GM23338 (cell line): Measurements from ENCODE around the gene NPAS2. TPM values are rescaled to one million over a fixed set of nuclear protein-coding genes. Genes with fewer than 3 reads are reported as not detected.

ENCODE experiments used
- ATAC-seq: fragments of 200-7000 bp; cut with Tn5 transposase; 3 replicates; pipeline ENCODE4 v1.9.1; 2020
- DNase-seq: peaks from one replicate; pipeline ENCODE4 v3.0.0-alpha.2; 2015; ENCODE audit warnings: low spot score
- H2AFZ ChIP-seq: fragments of 200-600 bp; sonication (generic); 2 replicates; pipeline ENCODE4 v1.8.0; 2016; ENCODE audit warnings: antibody characterized with exemption, mild to moderate bottlenecking, moderate library complexity
- H3F3A ChIP-seq: fragments of 200-600 bp; sonication (generic); replicated peaks from 2 replicates; pipeline ENCODE4 v1.8.0; 2017; ENCODE audit warnings: antibody characterized with exemption, mixed run types, low read depth
- H3K27ac ChIP-seq: fragments of 200-600 bp; sonication (generic); 2 replicates; pipeline ENCODE4 v1.6.1; 2016; ENCODE audit warnings: low read depth
- H3K27me3 ChIP-seq: fragments of 200-600 bp; sonication (generic); 2 replicates; pipeline ENCODE4 v1.8.0; 2016; ENCODE audit warnings: mild to moderate bottlenecking, mixed run types, moderate library complexity; ENCODE audit not compliant: insufficient read depth
- H3K36me3 ChIP-seq: fragments of 200-600 bp; sonication (generic); 2 replicates; pipeline ENCODE4 v1.8.0; 2016; ENCODE audit warnings: mild to moderate bottlenecking; ENCODE audit not compliant: insufficient read depth
- H3K4me1 ChIP-seq: fragments of 200-600 bp; sonication (generic); 2 replicates; pipeline ENCODE4 v1.8.0; 2016; ENCODE audit warnings: mild to moderate bottlenecking, moderate library complexity; ENCODE audit not compliant: insufficient read depth
- H3K4me2 ChIP-seq: fragments of 200-600 bp; sonication (generic); 2 replicates; pipeline ENCODE4 v1.7.1; 2017; ENCODE audit warnings: mixed run types
- H3K4me3 ChIP-seq: fragments of 200-600 bp; sonication (generic); 2 replicates; pipeline ENCODE4 v1.6.1; 2016; ENCODE audit warnings: mixed run types
- H3K79me2 ChIP-seq: fragments of 200-600 bp; sonication (generic); replicated peaks from 2 replicates; pipeline ENCODE4 v1.8.0; 2017; ENCODE audit warnings: mild to moderate bottlenecking; ENCODE audit not compliant: insufficient read depth
- H3K9me2 ChIP-seq: fragments of 200-600 bp; sonication (generic); 2 replicates; pipeline ENCODE4 v1.8.0; 2017; ENCODE audit not compliant: insufficient read depth
- H4K20me1 ChIP-seq: fragments of 200-600 bp; sonication (generic); replicated peaks from 2 replicates; pipeline ENCODE4 v1.8.0; 2017; ENCODE audit warnings: mild to moderate bottlenecking; ENCODE audit not compliant: insufficient read depth
- H3K27ac Mint-ChIP-seq: 2 replicates; pipeline ENCODE4 v1.8.0; 2020; ENCODE audit warnings: inconsistent platforms, mild to moderate bottlenecking, moderate library complexity, mixed read lengths
- H3K27me3 Mint-ChIP-seq: 3 replicates; pipeline ENCODE4 v1.8.0; 2022; ENCODE audit warnings: low read depth, mild to moderate bottlenecking, moderate library complexity, mixed read lengths, inconsistent platforms; ENCODE audit not compliant: insufficient read depth, poor library complexity
- H3K36me3 Mint-ChIP-seq: 3 replicates; pipeline ENCODE4 v1.8.0; 2021; ENCODE audit warnings: low read depth, mild to moderate bottlenecking, inconsistent platforms, moderate library complexity, mixed read lengths
- H3K4me1 Mint-ChIP-seq: 3 replicates; pipeline ENCODE4 v1.8.0; 2020; ENCODE audit warnings: mild to moderate bottlenecking, inconsistent platforms, mixed read lengths
- H3K4me3 Mint-ChIP-seq: 3 replicates; pipeline ENCODE4 v1.8.0; 2021; ENCODE audit warnings: moderate library complexity, mild to moderate bottlenecking, inconsistent platforms, mixed read lengths
- H3K9me3 Mint-ChIP-seq: 3 replicates; pipeline ENCODE4 v1.8.0; 2020; ENCODE audit warnings: moderate library complexity, mild to moderate bottlenecking, inconsistent platforms, mixed read lengths
- CREB1 ChIP-seq: fragments of 250-450 bp; sonication (Bioruptor Pico); IDR thresholded peaks from 2 replicates; pipeline ENCODE4 v1.5.0; 2020; ENCODE audit warnings: low read depth, mild to moderate bottlenecking, moderate library complexity
- CTCF ChIP-seq, 2 experiments: fragments of 200-600 bp in 1 of 2; sonication (generic) in 1 of 2; conservative IDR thresholded peaks; 2 replicates each; pipeline versions ENCODE4 v1.5.1 to v1.6.1; 2016 to 2017; ENCODE audit warnings: antibody characterized with exemption in 2 of 2, low read depth in 2 of 2, mild to moderate bottlenecking in 2 of 2, moderate library complexity in 1 of 2
- ETS1 ChIP-seq: IDR thresholded peaks from 2 replicates; pipeline ENCODE4 v1.6.1; 2016; ENCODE audit warnings: antibody characterized with exemption
- EZH2 ChIP-seq: fragments of 200-600 bp; sonication (generic); IDR thresholded peaks from one replicate; pipeline ENCODE4 v1.8.0; 2017; ENCODE audit warnings: antibody characterized with exemption, mild to moderate bottlenecking, low read depth; ENCODE audit not compliant: unreplicated experiment
- EZH2phosphoT487 ChIP-seq: fragments of 200-600 bp; sonication (generic); IDR thresholded peaks from one replicate; pipeline ENCODE4 v1.8.1; 2018; ENCODE audit warnings: antibody characterized with exemption; ENCODE audit not compliant: unreplicated experiment
- JUNB ChIP-seq: IDR thresholded peaks from one replicate; pipeline ENCODE4 v1.6.1; 2016; ENCODE audit warnings: antibody characterized with exemption; ENCODE audit not compliant: unreplicated experiment
- NANOG ChIP-seq: IDR thresholded peaks from 2 replicates; pipeline ENCODE4 v1.6.1; 2016; ENCODE audit warnings: antibody characterized with exemption, borderline replicate concordance
- POLR2AphosphoS5 ChIP-seq: IDR thresholded peaks from 2 replicates; pipeline ENCODE4 v1.6.1; 2016; ENCODE audit warnings: antibody characterized with exemption, low read depth
- REST ChIP-seq: IDR thresholded peaks from one replicate; pipeline ENCODE4 v1.6.1; 2018; ENCODE audit warnings: antibody characterized with exemption; ENCODE audit not compliant: unreplicated experiment
- STAT1 ChIP-seq: IDR thresholded peaks from one replicate; pipeline ENCODE4 v1.6.1; 2016; ENCODE audit warnings: antibody characterized with exemption; ENCODE audit not compliant: unreplicated experiment
- ZNF114 ChIP-seq: fragments of 250-450 bp; sonication (Bioruptor Pico); IDR thresholded peaks from 2 replicates; pipeline ENCODE4 v1.5.0; 2020; ENCODE audit warnings: mild to moderate bottlenecking, moderate library complexity
- ZNF331 ChIP-seq: fragments of 250-450 bp; sonication (Bioruptor Pico); IDR thresholded peaks from 2 replicates; pipeline ENCODE4 v1.5.0; 2020; ENCODE audit warnings: low read depth, mild to moderate bottlenecking, moderate library complexity
- ZNF462 ChIP-seq: fragments of 250-450 bp; sonication (Bioruptor Pico); IDR thresholded peaks from 2 replicates; pipeline ENCODE4 v1.5.0; 2020; ENCODE audit warnings: mild to moderate bottlenecking, moderate library complexity
- polyA plus RNA-seq: library from polyadenylated mRNA; unstranded; fragments of >200 nt; fragmentation: Nextera tagmentation; extraction: Ambion mirVana; gene quantifications from 2 replicates; pipeline ENCODE4 v1.2.1, GENCODE V29; 2016
- total RNA-seq: library from RNA; depleted of rRNA; stranded (reverse); fragments of >200 nt; shearing (Covaris generic); gene quantifications from 2 replicates; pipeline ENCODE4 v1.2.3, GENCODE V29; 2014

NPAS2 gene
- total and polyA plus RNA-seq, 2 experiments from 2014 or later: 0.56 to 1.1 TPM

GRCh38 chr2:100808582-100808981 lies 11.4 kb upstream of the NPAS2 start:
- no peaks in the 10 kb centered on the region for H3F3A ChIP-seq
- H4K20me1 ChIP-seq: no peaks in the 10 kb centered on the region
- peaks cover 4% of the 10 kb centered on the region; the same call in 2 of the 3 replicates for H3K36me3 Mint-ChIP-seq
- no peaks in the 10 kb centered on the region for H3K27me3 ChIP-seq
- DNase-seq: no peak
- ATAC-seq: no peak
- H3K27me3 Mint-ChIP-seq: peaks cover 2% of the 10 kb centered on the region
- no peak overlapping the region for H3K4me2 ChIP-seq
- peaks cover 25% of the 10 kb centered on the region for H3K4me1 Mint-ChIP-seq
- TF ChIP-seq ETS1: no peak
- no peak for TF ChIP-seq NANOG
- no peak for TF ChIP-seq ZNF331
- no peak for TF ChIP-seq REST
- TF ChIP-seq CREB1 (CRISPR knock-in tag): no peak
- no peak for TF ChIP-seq EZH2
- TF ChIP-seq ZNF114 (CRISPR knock-in tag): no peak
- TF ChIP-seq ZNF462: no peak
- TF ChIP-seq CTCF (conservative IDR thresholded peaks at IDR 0.05; ENCODE audit: low read depth in 2 of 2): no peak
- no peak for TF ChIP-seq STAT1
- TF ChIP-seq POLR2AphosphoS5: no peak
- no peak for TF ChIP-seq EZH2phosphoT487
- TF ChIP-seq JUNB: no peak
- no peak overlapping the region for H2AFZ ChIP-seq
- H3K4me3 ChIP-seq: no peak overlapping the region
- H3K4me1 ChIP-seq: peaks cover 16% of the 10 kb centered on the region
- no peak overlapping the region for H3K27ac Mint-ChIP-seq
- H3K9me3 Mint-ChIP-seq: peaks cover 5% of the 10 kb centered on the region; the same call in 2 of the 3 replicates
- no peaks in the 10 kb centered on the region for H3K36me3 ChIP-seq
- H3K79me2 ChIP-seq: no peaks in the 10 kb centered on the region
- H3K9me2 ChIP-seq: peaks cover 8% of the 10 kb centered on the region; the same call in 1 of the 2 replicates
- no peak overlapping the region for H3K4me3 Mint-ChIP-seq
- H3K27ac ChIP-seq: no peak overlapping the region
